Measurements from ENCODE around the gene COBLL1. TPM values are rescaled to one million over a fixed set of nuclear protein-coding genes. Genes with fewer than 3 reads are reported as not detected.
"Not testable (repeated sequence)": the region's sequence is repeated elsewhere in the genome, so short reads cannot be mapped to it uniquely, and the experiment has no call there.

Gene COBLL1
- 9.0 and 14.2 TPM in 2 replicates for total RNA-seq

GRCh38 chr2:164841719-164842623 lies at the start of gene COBLL1:
COBLL1 (minus strand) TSS chr2:164841823; CDS start chr2:164841196, 627 bp downstream.
- no peak for DNase-seq (ENCODE audit: extremely low read depth, low read depth, low spot score)

GRCh38 chr2:164890544-164890943 lies 48.9 kb upstream of the COBLL1 start:
- no peak for DNase-seq (ENCODE audit: extremely low read depth, low read depth, low spot score)

- no peak for DNase-seq (ENCODE audit: extremely low read depth, low read depth, low spot score)
These were observed 47.0 kb upstream of the COBLL1 start for GRCh38 chr2:164888592-164888991.

GRCh38 chr2:164887434-164888144 lies 46.0 kb upstream of the COBLL1 start:
- DNase-seq (ENCODE audit: extremely low read depth, low read depth, low spot score) = no peak

- DNase-seq (ENCODE audit: extremely low read depth, low read depth, low spot score) = no peak
These were observed 40.7 kb upstream of the COBLL1 start for GRCh38 chr2:164882276-164882675.

- DNase-seq (ENCODE audit: extremely low read depth, low read depth, low spot score) = no peak
These were observed 39.9 kb upstream of the COBLL1 start for GRCh38 chr2:164881524-164881923.

- no peak for DNase-seq (ENCODE audit: extremely low read depth, low read depth, low spot score)
These were observed 38.4 kb upstream of the COBLL1 start for GRCh38 chr2:164879901-164880535.

- no peak for DNase-seq (ENCODE audit: extremely low read depth, low read depth, low spot score)
These were observed 36.3 kb upstream of the COBLL1 start for GRCh38 chr2:164877927-164878326.

GRCh38 chr2:164877169-164877568 lies 35.5 kb upstream of the COBLL1 start:
- DNase-seq (ENCODE audit: extremely low read depth, low read depth, low spot score) = no peak

- no peak for DNase-seq (ENCODE audit: extremely low read depth, low read depth, low spot score)
These were observed 33.9 kb upstream of the COBLL1 start for GRCh38 chr2:164875334-164876205.

GRCh38 chr2:164873210-164873908 lies 31.7 kb upstream of the COBLL1 start:
- no peak for DNase-seq (ENCODE audit: extremely low read depth, low read depth, low spot score)

GRCh38 chr2:164871404-164871803 lies 29.8 kb upstream of the COBLL1 start:
- DNase-seq (ENCODE audit: extremely low read depth, low read depth, low spot score) = no peak

GRCh38 chr2:164869420-164869772 lies 27.8 kb upstream of the COBLL1 start:
- DNase-seq (ENCODE audit: extremely low read depth, low read depth, low spot score) = no peak

- no peak for DNase-seq (ENCODE audit: extremely low read depth, low read depth, low spot score)
These were observed 27.2 kb upstream of the COBLL1 start for GRCh38 chr2:164868563-164869419.

GRCh38 chr2:164867779-164868397 lies 26.3 kb upstream of the COBLL1 start:
- DNase-seq (ENCODE audit: extremely low read depth, low read depth, low spot score) = no peak

GRCh38 chr2:164866381-164866780 lies 24.8 kb upstream of the COBLL1 start:
- not testable (repeated sequence) for DNase-seq (ENCODE audit: extremely low read depth, low read depth, low spot score)

- no peak for DNase-seq (ENCODE audit: extremely low read depth, low read depth, low spot score)
These were observed 19.0 kb upstream of the COBLL1 start for GRCh38 chr2:164860694-164861042.

GRCh38 chr2:164859906-164860693 lies 18.5 kb upstream of the COBLL1 start:
- not testable (repeated sequence) for DNase-seq (ENCODE audit: extremely low read depth, low read depth, low spot score)

Data from glomerular endothelial cell (primary cell).